DOHH2 (cell line): ENCODE results near the gene KRT73.

ENCODE experiments used
- H3F3A ChIP-seq: fragments of 200-600 bp; sonication (generic), shearing (Covaris generic); 2 replicates; pipeline ENCODE4 v1.6.0; 2016; ENCODE audit warnings: antibody characterized with exemption, mild to moderate bottlenecking; ENCODE audit not compliant: control insufficient read depth, insufficient read depth
- H3K27ac ChIP-seq: fragments of 200-600 bp; sonication (generic); 2 replicates; pipeline ENCODE4 v1.5.1; 2014; ENCODE audit warnings: low read depth, mild to moderate bottlenecking, low read length, moderate library complexity
- H3K27me3 ChIP-seq: fragments of 200-600 bp; sonication (generic); 2 replicates; pipeline ENCODE4 v1.6.1; 2014; ENCODE audit warnings: mild to moderate bottlenecking, low read length, mixed read lengths; ENCODE audit not compliant: control insufficient read depth
- H3K36me3 ChIP-seq: fragments of 200-600 bp; sonication (generic); 2 replicates; pipeline ENCODE4 v1.6.1; 2014; ENCODE audit warnings: mild to moderate bottlenecking, low read length, moderate library complexity, mixed read lengths; ENCODE audit not compliant: control insufficient read depth
- H3K4me1 ChIP-seq: fragments of 200-600 bp; sonication (generic); 2 replicates; pipeline ENCODE4 v1.6.1; 2014; ENCODE audit warnings: mild to moderate bottlenecking, low read length, mixed read lengths; ENCODE audit not compliant: control insufficient read depth
- H3K4me2 ChIP-seq: fragments of 200-600 bp; sonication (generic); 2 replicates; pipeline ENCODE4 v1.6.0; 2014; ENCODE audit warnings: mild to moderate bottlenecking, low read length, moderate library complexity
- H3K4me3 ChIP-seq: fragments of 200-600 bp; sonication (generic); 2 replicates; pipeline ENCODE4 v1.5.1; 2014; ENCODE audit warnings: mild to moderate bottlenecking, low read length, mixed read lengths
- H3K79me2 ChIP-seq: fragments of 200-600 bp; sonication (generic); 2 replicates; pipeline ENCODE4 v1.6.1; 2014; ENCODE audit warnings: mild to moderate bottlenecking, low read length, mixed read lengths; ENCODE audit not compliant: control insufficient read depth
- H3K9me2 ChIP-seq: fragments of 200-600 bp; sonication (generic); replicated peaks from 2 replicates; pipeline ENCODE4 v1.6.1; 2014; ENCODE audit warnings: mild to moderate bottlenecking, low read length, mixed read lengths; ENCODE audit not compliant: control insufficient read depth
- H3K9me3 ChIP-seq: fragments of 200-600 bp; sonication (generic); 2 replicates; pipeline ENCODE4 v1.6.1; 2014; ENCODE audit warnings: antibody characterized with exemption, low read length, mixed read lengths; ENCODE audit not compliant: control insufficient read depth, insufficient read depth
- H4K20me1 ChIP-seq: fragments of 200-600 bp; sonication (generic); 2 replicates; pipeline ENCODE4 v1.6.0; 2014; ENCODE audit warnings: low read depth, mild to moderate bottlenecking, antibody characterized with exemption, low read length, moderate library complexity; ENCODE audit not compliant: control insufficient read depth, insufficient read depth
- EZH2phosphoT487 ChIP-seq: fragments of 200-600 bp; sonication (generic); IDR thresholded peaks from 2 replicates; pipeline ENCODE4 v1.6.1; 2017; ENCODE audit warnings: borderline replicate concordance, mild to moderate bottlenecking, antibody characterized with exemption, low read length, moderate library complexity, mixed read lengths
- TF ChIP-seq, protein P1 (sequence below): fragments of 200-600 bp; sonication (generic); IDR thresholded peaks from one replicate; pipeline ENCODE4 v1.5.1; 2014; ENCODE audit warnings: antibody characterized with exemption, mild to moderate bottlenecking, low read depth, low read length; ENCODE audit not compliant: poor library complexity, severe bottlenecking

Gene KRT73

DNA sequence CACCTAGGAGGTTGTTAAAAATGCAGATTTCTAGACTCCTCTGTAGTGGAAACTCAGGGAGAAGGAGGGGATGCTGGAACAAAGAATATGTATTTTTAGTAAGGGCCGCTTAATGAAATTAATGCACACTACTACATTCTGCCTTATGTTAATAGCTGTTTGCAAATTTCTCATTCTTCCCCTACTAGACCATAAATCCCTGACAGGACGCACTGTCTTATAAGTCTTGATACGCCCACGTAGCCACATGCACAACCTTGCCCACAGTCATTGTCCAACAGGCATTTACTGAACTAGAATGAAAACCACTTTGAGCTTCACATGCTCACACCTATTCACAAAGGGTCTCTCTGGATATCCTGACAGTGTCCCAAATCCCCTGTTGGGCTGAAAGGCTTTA is 23.1 kb upstream of the KRT73 start:
- no peaks in the 10 kb centered on the region for H3K4me1 ChIP-seq
- no peaks in the 10 kb centered on the region for H3F3A ChIP-seq
- no peaks in the 10 kb centered on the region for H3K36me3 ChIP-seq
- H3K9me3 ChIP-seq, result no peaks in the 10 kb centered on the region
- no peak overlapping the region for H3K4me2 ChIP-seq
- H3K4me3 ChIP-seq, result no peak overlapping the region
- no peak overlapping the region for H3K27ac ChIP-seq
- H3K79me2 ChIP-seq, result no peaks in the 10 kb centered on the region
- no peaks in the 10 kb centered on the region for H3K9me2 ChIP-seq
- TF ChIP-seq, protein P1, sequence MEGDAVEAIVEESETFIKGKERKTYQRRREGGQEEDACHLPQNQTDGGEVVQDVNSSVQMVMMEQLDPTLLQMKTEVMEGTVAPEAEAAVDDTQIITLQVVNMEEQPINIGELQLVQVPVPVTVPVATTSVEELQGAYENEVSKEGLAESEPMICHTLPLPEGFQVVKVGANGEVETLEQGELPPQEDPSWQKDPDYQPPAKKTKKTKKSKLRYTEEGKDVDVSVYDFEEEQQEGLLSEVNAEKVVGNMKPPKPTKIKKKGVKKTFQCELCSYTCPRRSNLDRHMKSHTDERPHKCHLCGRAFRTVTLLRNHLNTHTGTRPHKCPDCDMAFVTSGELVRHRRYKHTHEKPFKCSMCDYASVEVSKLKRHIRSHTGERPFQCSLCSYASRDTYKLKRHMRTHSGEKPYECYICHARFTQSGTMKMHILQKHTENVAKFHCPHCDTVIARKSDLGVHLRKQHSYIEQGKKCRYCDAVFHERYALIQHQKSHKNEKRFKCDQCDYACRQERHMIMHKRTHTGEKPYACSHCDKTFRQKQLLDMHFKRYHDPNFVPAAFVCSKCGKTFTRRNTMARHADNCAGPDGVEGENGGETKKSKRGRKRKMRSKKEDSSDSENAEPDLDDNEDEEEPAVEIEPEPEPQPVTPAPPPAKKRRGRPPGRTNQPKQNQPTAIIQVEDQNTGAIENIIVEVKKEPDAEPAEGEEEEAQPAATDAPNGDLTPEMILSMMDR, result no peak
- no peak for TF ChIP-seq EZH2phosphoT487
- no peaks in the 10 kb centered on the region for H4K20me1 ChIP-seq
- H3K27me3 ChIP-seq, result peaks cover 19% of the 10 kb centered on the region

GRCh38 chr12:52637299-52637698 is 18.9 kb upstream of the KRT73 start:
- Histone ChIP-seq H3K27me3 (peaks cover 16% of the 10 kb centered on the region), H3K4me3 (no peak overlapping the region), H3K9me2 (no peaks in the 10 kb centered on the region), H3K79me2 (no peaks in the 10 kb centered on the region), H4K20me1 (no peaks in the 10 kb centered on the region), H3K36me3 (no peaks in the 10 kb centered on the region), H3K27ac (no peak overlapping the region), H3K4me2 (no peak overlapping the region), H3K4me1 (no peaks in the 10 kb centered on the region), H3F3A (no peaks in the 10 kb centered on the region), H3K9me3 (no peaks in the 10 kb centered on the region)
- TF ChIP-seq, protein P1, result no peak
- TF ChIP-seq EZH2phosphoT487, result no peak

DNA sequence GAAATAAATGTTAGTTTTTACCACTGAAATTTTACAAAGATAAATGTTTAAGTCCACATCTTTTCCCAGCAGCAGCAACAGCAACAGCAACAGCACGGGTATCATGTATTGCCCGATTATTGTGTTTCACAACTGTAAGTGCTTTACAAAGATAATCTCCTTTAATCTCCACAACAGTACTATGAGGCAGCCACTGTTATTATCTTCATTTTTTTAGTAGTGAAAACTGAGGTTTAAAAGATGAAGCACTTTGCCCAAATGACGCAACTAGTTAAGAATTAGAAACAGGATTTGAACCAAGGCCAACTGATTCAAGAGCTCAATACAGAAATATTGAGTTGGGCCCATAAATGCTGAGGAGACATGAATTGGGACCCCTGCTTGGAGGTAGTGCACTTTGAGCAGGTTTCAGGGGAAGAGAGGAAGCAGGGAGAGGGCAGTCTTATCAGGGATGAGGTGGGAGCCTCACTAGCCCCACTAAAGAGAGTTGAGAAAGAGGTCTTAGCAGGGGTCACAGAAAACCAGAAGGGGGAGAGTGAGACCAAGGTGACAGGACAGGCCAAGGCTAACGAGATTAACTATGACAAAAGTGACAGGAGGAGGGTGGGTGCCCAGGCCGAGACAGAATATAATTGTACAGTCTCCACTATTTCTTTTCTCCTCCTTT is 18.4 kb upstream of the KRT73 start:
- H3K4me3 ChIP-seq, result no peak overlapping the region
- H3K79me2 ChIP-seq, result no peaks in the 10 kb centered on the region
- TF ChIP-seq, protein P1, result no peak
- TF ChIP-seq EZH2phosphoT487, result no peak
- H3F3A ChIP-seq, result no peaks in the 10 kb centered on the region
- peaks cover 12% of the 10 kb centered on the region for H3K27me3 ChIP-seq
- no peaks in the 10 kb centered on the region for H3K4me1 ChIP-seq
- no peaks in the 10 kb centered on the region for H4K20me1 ChIP-seq
- no peaks in the 10 kb centered on the region for H3K9me2 ChIP-seq
- no peak overlapping the region for H3K4me2 ChIP-seq
- H3K27ac ChIP-seq, result no peak overlapping the region
- no peaks in the 10 kb centered on the region for H3K36me3 ChIP-seq
- no peaks in the 10 kb centered on the region for H3K9me3 ChIP-seq
